HEK293T (cell line): ENCODE data around the gene MBNL3.

Experiments used
- ARNT ChIP-seq: fragments of 450-650 bp; IDR thresholded peaks from 2 replicates; pipeline ENCODE4 v1.6.1; 2017; ENCODE audit warnings: mild to moderate bottlenecking
- SUZ12 ChIP-seq: fragments of 450-650 bp; IDR thresholded peaks from 2 replicates; pipeline ENCODE4 v1.6.1; 2016; ENCODE audit warnings: mild to moderate bottlenecking
- ZNF384 ChIP-seq: fragments of 450-650 bp; IDR thresholded peaks from 2 replicates; pipeline ENCODE4 v1.6.1; 2016

DNA sequence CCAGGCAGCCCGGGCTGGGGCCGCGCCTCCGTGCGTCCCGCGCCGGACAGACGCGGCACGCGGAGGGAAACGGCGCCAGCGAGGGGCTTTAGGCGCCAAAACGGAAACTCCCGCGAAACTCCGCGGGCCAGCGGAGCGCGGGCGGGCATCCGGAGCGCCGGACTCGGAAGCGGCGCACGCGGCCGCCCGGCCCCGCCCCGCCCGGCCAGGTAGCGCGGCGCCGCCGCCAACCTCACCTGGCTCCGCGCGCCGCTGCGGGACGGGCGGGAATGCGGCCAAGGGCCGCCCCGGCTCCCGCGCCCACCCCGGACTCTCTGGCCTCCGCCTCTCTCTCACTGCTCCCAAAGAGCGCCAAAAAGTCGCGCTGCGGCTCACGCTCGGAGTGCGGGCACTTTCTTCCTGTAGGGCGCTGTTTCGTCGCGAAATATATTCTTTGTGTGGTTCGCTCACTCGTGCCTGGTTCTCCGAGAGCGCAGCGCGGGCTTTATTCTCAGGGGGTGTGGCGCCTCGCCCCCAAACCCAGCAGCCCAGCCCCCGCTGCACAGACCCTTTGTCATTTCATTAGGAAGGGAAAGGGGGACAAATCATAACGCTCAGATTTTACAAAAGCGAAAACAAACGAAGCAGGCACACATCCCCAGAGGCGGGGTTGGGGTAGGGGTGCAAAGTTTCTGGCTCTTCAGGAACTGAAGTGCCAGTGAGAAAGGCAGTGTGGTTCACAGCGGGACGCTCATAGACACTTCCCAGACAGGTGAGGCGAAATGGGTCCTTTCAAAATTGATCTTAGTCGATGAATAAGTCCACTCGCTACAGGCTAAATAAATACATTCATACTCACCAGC, 961 bp upstream of the MBNL3 start:
- TF ChIP-seq ZNF384 (no peak), ARNT (no peak), SUZ12 (no peak)
